A549 treated with GW870086 at 1 μM for 4 hours (cell line): ENCODE data around the gene TNS2. TPM values are rescaled to one million over a fixed set of nuclear protein-coding genes. Genes with fewer than 3 reads are reported as not detected.

Experiments
- total RNA-seq: library from RNA; stranded (reverse); fragments of 200-300 nt; extraction: Qiagen RNA extraction; gene quantifications from 5 replicates; pipeline ENCODE4 v1.2.3, GENCODE V29; 2022; ENCODE audit warnings: low read depth

Gene TNS2
- total RNA-seq = 31.3 to 48.7 TPM (median 41.7 TPM) in 5 replicates

GRCh38 chr12:53049571-53050318 is at the start of gene TNS2:
TSS of gene TNS2 (plus strand) at chr12:53050065. CDS start at chr12:53050186, 121 bp downstream.

GRCh38 chr12:53005986-53006809 is 43.7 kb upstream of the TNS2 start, which contains the start of gene EIF4B:
TSS of gene EIF4B (plus strand) at chr12:53006456. CDS start at chr12:53006484, 28 bp downstream.

GRCh38 chr12:53079226-53080117 is 29.6 kb downstream of the TNS2 start, which contains the start of gene SPRYD3:
TSS of gene SPRYD3 (minus strand) at chr12:53079390. CDS start at chr12:53079333, 57 bp downstream.

GRCh38 chr12:53097564-53098353 is 47.9 kb downstream of the TNS2 start, which contains the start of gene IGFBP6:
TSS of gene IGFBP6 (plus strand) at chr12:53097667. CDS start at chr12:53097718, 51 bp downstream.

GRCh38 chr12:53102883-53103807 is 53.3 kb downstream of the TNS2 start, which contains the start of gene SOAT2:
TSS of gene SOAT2 (plus strand) at chr12:53103486. CDS start at chr12:53103578, 92 bp downstream.

Other genes starting within 250 kb of the TNS2 start
- gene KRT4, start 235.9 kb upstream of the TNS2 start, total RNA-seq = 1.9 to 3.9 TPM (median 2.7 TPM) in 5 replicates
- gene KRT79, start 215.8 kb upstream of the TNS2 start, total RNA-seq = 0.09 to 0.20 TPM in 2 of 5 replicates, not detected in the others
- gene KRT78, start 201.1 kb upstream of the TNS2 start, total RNA-seq = 0.06 to 0.25 TPM in 2 of 5 replicates, not detected in the others
- 3,905 to 4,615 TPM (median 4,500 TPM) in 5 replicates for gene KRT8, start 145.0 kb upstream of the TNS2 start, total RNA-seq
- gene KRT18, start 100.9 kb upstream of the TNS2 start, total RNA-seq = 2,631 to 3,100 TPM (median 2,917 TPM) in 5 replicates
- gene EIF4B, start 43.6 kb upstream of the TNS2 start, total RNA-seq = 216 to 371 TPM (median 266 TPM) in 5 replicates
- gene SPRYD3, start 29.3 kb downstream of the TNS2 start, total RNA-seq = 33.3 to 38.4 TPM (median 35.7 TPM) in 5 replicates
- 155 to 267 TPM (median 231 TPM) in 5 replicates for gene IGFBP6, start 47.6 kb downstream of the TNS2 start, total RNA-seq
- gene SOAT2, start 53.4 kb downstream of the TNS2 start, total RNA-seq = 0.06 to 0.44 TPM (median 0.40 TPM) in 5 replicates
- 12.9 to 17.1 TPM (median 15.4 TPM) in 5 replicates for gene ZNF740, start 130.7 kb downstream of the TNS2 start, total RNA-seq
- gene CSAD, start 130.9 kb downstream of the TNS2 start, total RNA-seq = 5.2 to 8.0 TPM (median 7.6 TPM) in 5 replicates
- 0.29 to 0.63 TPM (median 0.42 TPM) in 5 replicates for gene ITGB7, start 157.2 kb downstream of the TNS2 start, total RNA-seq
- gene RARG, start 182.1 kb downstream of the TNS2 start, total RNA-seq = 20.4 to 27.6 TPM (median 24.0 TPM) in 5 replicates
- 14.8 to 21.4 TPM (median 18.5 TPM) in 5 replicates for gene ESPL1, start 218.2 kb downstream of the TNS2 start, total RNA-seq
- 489 to 606 TPM (median 503 TPM) in 5 replicates for gene PFDN5, start 245.5 kb downstream of the TNS2 start, total RNA-seq
- gene MYG1, start 249.6 kb downstream of the TNS2 start, total RNA-seq = 73.5 to 107 TPM (median 90.2 TPM) in 5 replicates